Esophagus muscularis mucosa (tissue), 4 donors: Measurements from ENCODE around the gene CEP41. TPM values are rescaled to one million over a fixed set of nuclear protein-coding genes. Genes with fewer than 3 reads are reported as not detected.

Experiments
- DNase-seq: peaks from one replicate; pipeline ENCODE4 v3.0.0-alpha.2; 2017; ENCODE audit errors: extremely low spot score
- H3K27ac ChIP-seq, 4 donors: fragments of 200-600 bp; sonication (generic); replicated peaks in 1 of 4; 1 replicate in 3 of 4; 2 replicates in 1 of 4; pipeline ENCODE4 v1.5.1; 2016 to 2019; ENCODE audit warnings: mild to moderate bottlenecking in 1 of 4
- H3K27me3 ChIP-seq, 4 donors: fragments of 200-600 bp; sonication (generic); one replicate each; pipeline versions ENCODE4 v1.5.1 to v1.6.0; 2016 to 2019
- H3K36me3 ChIP-seq, 4 donors: fragments of 200-600 bp; sonication (generic); one replicate each; pipeline ENCODE4 v1.5.1; 2016 to 2019
- H3K4me1 ChIP-seq, 4 donors: fragments of 200-600 bp; sonication (generic); one replicate each; pipeline ENCODE4 v1.5.1; 2016 to 2019
- H3K4me3 ChIP-seq, 4 donors: fragments of 200-600 bp; sonication (generic); 1 replicate in 2 of 4; 2 replicates in 2 of 4; pipeline ENCODE4 v1.5.1; 2016 to 2019; ENCODE audit warnings: mild to moderate bottlenecking in 4 of 4, moderate library complexity in 1 of 4
- H3K9me3 ChIP-seq, 4 donors: fragments of 200-600 bp; sonication (generic); 1 replicate in 3 of 4; 2 replicates in 1 of 4; pipeline ENCODE4 v1.5.1; 2016 to 2019
- EP300 ChIP-seq: sonication (generic); formaldehyde crosslinking; IDR thresholded peaks from one replicate; pipeline ENCODE4 v1.6.1; 2017; ENCODE audit warnings: antibody characterized with exemption
- POLR2A ChIP-seq: fragments of 450-650 bp; IDR thresholded peaks from one replicate; pipeline ENCODE4 v1.6.1; 2017; ENCODE audit warnings: antibody characterized with exemption, moderate library complexity, mild to moderate bottlenecking, low read depth
- POLR2AphosphoS5 ChIP-seq, 2 donors: sonication (generic); formaldehyde crosslinking; IDR thresholded peaks; one replicate each; pipeline ENCODE4 v1.6.1; 2017; ENCODE audit warnings: antibody characterized with exemption in 2 of 2
- WGBS: methylation state at CpG from one replicate; pipeline ENCODE4 v1.1.5; 2018; 5-methylcytosine and 5-hydroxymethylcytosine counted together
- intact Hi-C: fragments of 100-400 bp; cut with DNase I; formaldehyde crosslinking; loops from one replicate; pipeline ENCODE4 v1.15.1; 2023
- total RNA-seq, 4 donors: library from RNA; depleted of rRNA; stranded (reverse); fragments of >200 nt; gene quantifications; one replicate each; pipeline versions ENCODE4 v1.1.0 to v1.2.1, GENCODE V29; 2016
- TF ChIP-seq, protein P1 (sequence below), 3 experiments: fragments of 200-600 bp in 2 of 3; fragments of 450-650 bp in 1 of 3; sonication (generic) in 2 of 3; IDR thresholded peaks; one replicate each; pipeline ENCODE4 v1.5.1; 2017 to 2019; ENCODE audit warnings: antibody characterized with exemption in 3 of 3, mild to moderate bottlenecking in 2 of 3, moderate library complexity in 1 of 3

CEP41 gene
- total RNA-seq, 4 donors from 2014 or later, result 0.83 to 5.9 (median 2.8) TPM

DNA sequence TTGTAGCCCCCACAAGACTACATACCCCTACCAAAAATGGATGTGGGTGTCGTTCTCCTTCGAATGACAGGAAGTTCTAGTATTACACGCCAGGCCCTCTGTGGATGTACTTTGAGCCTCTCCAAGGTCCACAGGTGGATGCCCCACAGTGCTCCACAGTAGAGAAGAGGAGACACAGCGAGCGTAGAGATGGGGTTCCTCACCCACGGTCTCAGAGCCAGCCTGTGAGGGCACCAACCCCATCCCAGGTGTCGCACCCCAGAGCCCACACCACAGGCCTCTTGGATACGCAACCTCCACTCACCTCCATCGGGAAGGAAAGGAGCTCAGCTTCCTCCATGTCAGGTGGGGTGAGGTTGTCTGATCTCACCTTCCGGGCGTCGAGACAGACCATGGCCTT is 93.9 kb downstream of the CEP41 start:
- WGBS, result 92% methylated on average over 6 of the region's 12 CpGs
- H3K36me3 ChIP-seq, result no peaks in the 10 kb centered on the region
- H3K9me3 ChIP-seq, result no peaks in the 10 kb centered on the region
- intact Hi-C loops, result no loop called here
- peaks cover 0 to 14% (median 13%) of the 10 kb centered on the region in 4 donors for H3K4me1 ChIP-seq
- no peak for DNase-seq
- no peak overlapping the region for H3K4me3 ChIP-seq
- no peaks in the 10 kb centered on the region for H3K27me3 ChIP-seq
- no peak overlapping the region for H3K27ac ChIP-seq
- TF ChIP-seq EP300 (no peak), POLR2A (no peak), POLR2AphosphoS5 (IDR thresholded peaks at IDR 0.05) (no peak)
- TF ChIP-seq, protein P1, sequence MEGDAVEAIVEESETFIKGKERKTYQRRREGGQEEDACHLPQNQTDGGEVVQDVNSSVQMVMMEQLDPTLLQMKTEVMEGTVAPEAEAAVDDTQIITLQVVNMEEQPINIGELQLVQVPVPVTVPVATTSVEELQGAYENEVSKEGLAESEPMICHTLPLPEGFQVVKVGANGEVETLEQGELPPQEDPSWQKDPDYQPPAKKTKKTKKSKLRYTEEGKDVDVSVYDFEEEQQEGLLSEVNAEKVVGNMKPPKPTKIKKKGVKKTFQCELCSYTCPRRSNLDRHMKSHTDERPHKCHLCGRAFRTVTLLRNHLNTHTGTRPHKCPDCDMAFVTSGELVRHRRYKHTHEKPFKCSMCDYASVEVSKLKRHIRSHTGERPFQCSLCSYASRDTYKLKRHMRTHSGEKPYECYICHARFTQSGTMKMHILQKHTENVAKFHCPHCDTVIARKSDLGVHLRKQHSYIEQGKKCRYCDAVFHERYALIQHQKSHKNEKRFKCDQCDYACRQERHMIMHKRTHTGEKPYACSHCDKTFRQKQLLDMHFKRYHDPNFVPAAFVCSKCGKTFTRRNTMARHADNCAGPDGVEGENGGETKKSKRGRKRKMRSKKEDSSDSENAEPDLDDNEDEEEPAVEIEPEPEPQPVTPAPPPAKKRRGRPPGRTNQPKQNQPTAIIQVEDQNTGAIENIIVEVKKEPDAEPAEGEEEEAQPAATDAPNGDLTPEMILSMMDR (IDR thresholded peaks at IDR 0.05), result no peak

DNA sequence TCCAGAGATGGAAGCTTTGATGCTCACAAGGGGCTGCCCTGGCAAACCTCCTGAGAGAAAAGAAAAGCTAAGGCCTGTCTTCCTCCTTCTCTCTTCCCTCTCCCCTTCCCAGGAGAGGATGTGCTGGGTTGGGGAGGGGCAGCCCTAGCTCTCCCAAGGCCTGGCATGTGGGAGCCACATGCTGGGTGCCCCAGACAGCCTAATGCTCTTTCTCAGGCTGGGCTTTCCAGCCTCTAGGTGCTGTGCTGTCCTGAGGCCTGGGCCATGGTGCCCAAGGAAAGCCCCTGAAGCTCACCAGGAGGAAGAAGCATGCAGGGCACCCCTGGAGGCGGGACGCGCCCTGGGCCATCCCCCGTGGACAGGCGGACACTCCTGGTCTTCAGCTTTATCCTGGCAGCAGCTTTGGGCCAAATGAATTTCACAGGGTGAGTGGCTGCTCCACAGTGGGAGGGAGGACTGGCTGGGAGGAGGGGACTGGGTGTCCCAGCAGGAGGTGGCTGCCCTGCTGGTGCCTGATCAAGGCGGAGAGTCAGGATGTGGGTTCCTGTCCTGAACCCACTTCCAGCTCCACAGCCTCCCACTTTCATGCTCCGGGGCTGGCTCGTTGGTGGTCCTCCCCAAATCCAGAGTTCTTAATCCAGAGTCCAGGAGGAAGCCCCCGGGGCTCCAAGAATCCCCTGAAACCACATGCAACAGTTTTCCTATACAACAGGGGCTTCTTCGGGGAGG is 94.5 kb downstream of the CEP41 start:
- TF ChIP-seq, protein P1 (IDR thresholded peaks at IDR 0.05), result no peak
- TF ChIP-seq POLR2AphosphoS5 (IDR thresholded peaks at IDR 0.05) (no peak), EP300 (no peak), POLR2A (no peak)
- WGBS, result 97% methylated on average over 3 of the region's 10 CpGs
- no peaks in the 10 kb centered on the region for H3K27me3 ChIP-seq
- H3K36me3 ChIP-seq, result no peaks in the 10 kb centered on the region
- H3K4me1 ChIP-seq, result peaks cover 0 to 8% (median 7%) of the 10 kb centered on the region in 4 donors
- H3K9me3 ChIP-seq, result no peaks in the 10 kb centered on the region
- H3K4me3 ChIP-seq, result no peak overlapping the region
- intact Hi-C loops, result no loop called here
- no peak for DNase-seq
- H3K27ac ChIP-seq, result no peak overlapping the region

DNA sequence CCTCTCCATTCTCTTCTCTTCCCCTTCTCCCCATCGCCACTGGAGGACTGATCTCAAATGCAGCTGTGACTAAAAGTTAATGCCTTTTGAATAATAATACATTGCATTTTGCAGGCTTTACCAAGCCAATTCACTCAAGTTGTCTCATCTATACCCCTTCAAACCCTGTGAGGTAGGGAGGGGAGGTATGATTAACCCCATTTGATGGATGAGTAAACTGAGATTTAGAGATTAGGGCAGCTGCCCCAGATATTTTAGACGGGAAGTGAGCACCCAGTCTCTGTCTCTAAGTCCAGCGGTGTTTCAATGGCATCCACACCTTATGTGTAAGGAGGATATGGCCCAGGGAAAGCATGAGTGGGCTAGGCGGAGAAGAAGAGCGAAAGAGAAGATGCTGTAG is 95.1 kb downstream of the CEP41 start:
- H3K27ac ChIP-seq, result no peak overlapping the region
- H3K27me3 ChIP-seq, result no peaks in the 10 kb centered on the region
- no peaks in the 10 kb centered on the region for H3K9me3 ChIP-seq
- intact Hi-C loops, result no loop called here
- H3K4me3 ChIP-seq, result no peak overlapping the region
- H3K36me3 ChIP-seq, result no peaks in the 10 kb centered on the region
- no peak for TF ChIP-seq EP300
- no peak for TF ChIP-seq POLR2A
- TF ChIP-seq, protein P1 (IDR thresholded peaks at IDR 0.05), result no peak
- TF ChIP-seq POLR2AphosphoS5 (IDR thresholded peaks at IDR 0.05), result no peak
- DNase-seq, result no peak
- H3K4me1 ChIP-seq, result peaks cover 0 to 2% (median 1%) of the 10 kb centered on the region in 4 donors
- 93% methylated on average over 4 of the region's 5 CpGs for WGBS

DNA sequence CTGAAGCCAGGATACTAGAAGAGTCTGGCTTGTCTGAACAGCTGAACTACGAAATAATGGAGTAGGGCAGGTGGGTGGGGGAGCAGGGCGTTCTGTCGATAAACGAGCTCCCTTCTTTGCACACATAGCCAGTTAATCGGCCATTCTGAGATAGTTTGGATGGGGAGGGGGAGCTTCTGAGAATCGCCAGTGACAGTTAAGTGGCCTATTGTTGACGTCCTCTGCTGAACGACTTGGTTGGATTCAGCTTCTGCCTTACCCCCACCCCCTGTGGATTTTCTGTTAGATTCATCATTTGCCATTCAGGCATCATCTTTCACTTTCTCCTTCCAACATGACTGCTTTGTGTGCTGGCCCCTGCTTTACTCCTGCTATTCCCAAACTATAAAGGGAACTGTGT is 95.7 kb downstream of the CEP41 start:
- Histone ChIP-seq H3K4me1 (no peaks in the 10 kb centered on the region), H3K36me3 (no peaks in the 10 kb centered on the region), H3K27ac (no peak overlapping the region), H3K9me3 (no peaks in the 10 kb centered on the region), H3K4me3 (peak overlapping the region in 2 of 4 donors; percentile 16), H3K27me3 (no peaks in the 10 kb centered on the region)
- no peak for DNase-seq
- WGBS, result 64% methylated on average over 8 of the region's 8 CpGs
- intact Hi-C loops, result no loop called here
- TF ChIP-seq POLR2AphosphoS5 (IDR thresholded peaks at IDR 0.05), result no peak
- no peak for TF ChIP-seq POLR2A
- TF ChIP-seq, protein P1 (IDR thresholded peaks at IDR 0.05), result no peak
- no peak for TF ChIP-seq EP300
